Left ventricle myocardium inferior (tissue), 1 donor: Measurements from ENCODE around the gene ATP5F1C. TPM values are rescaled to one million over a fixed set of nuclear protein-coding genes. Genes with fewer than 3 reads are reported as not detected.

ENCODE experiments used
- DNase-seq: peaks from one replicate; pipeline ENCODE4 v3.0.0-alpha.2; 2020
- H3K27ac ChIP-seq: fragments of 200-600 bp; replicated peaks from 2 replicates; pipeline ENCODE4 v1.8.0; 2021
- H3K27me3 ChIP-seq: fragments of 200-600 bp; 2 replicates; pipeline ENCODE4 v1.8.0; 2021; ENCODE audit warnings: low read depth
- H3K36me3 ChIP-seq: fragments of 200-600 bp; 2 replicates; pipeline ENCODE4 v1.8.0; 2021
- H3K4me1 ChIP-seq: fragments of 200-600 bp; 2 replicates; pipeline ENCODE4 v1.8.0; 2021
- H3K4me3 ChIP-seq: fragments of 200-600 bp; 2 replicates; pipeline ENCODE4 v1.8.0; 2021; ENCODE audit warnings: mild to moderate bottlenecking, moderate library complexity
- H3K9me3 ChIP-seq: fragments of 200-600 bp; replicated peaks from 2 replicates; pipeline ENCODE4 v1.8.0; 2021
- intact Hi-C: fragments of 100-400 bp; cut with micrococcal nuclease; formaldehyde crosslinking; loops from one replicate; pipeline ENCODE4 v1.11.0; 2022
- total RNA-seq: library from RNA; stranded (reverse); fragmentation: NEBNext Ultra II Directional; extraction: Animal tissue kit (Norgen Biotek cat#: 25700); gene quantifications from one replicate; pipeline ENCODE4 v1.2.1, GENCODE V29; 2021
- TF ChIP-seq, protein P1 (sequence below): fragments of 200-600 bp; IDR thresholded peaks from 2 replicates; pipeline ENCODE4 v1.8.0; 2021; ENCODE audit warnings: antibody characterized with exemption, mild to moderate bottlenecking, borderline replicate concordance
- donor health status: DM: no; HTN: yes; CAD: no; lungs with severe emphysema.

Gene ATP5F1C
- total RNA-seq, 1 donor from 2014 or later, result 743 TPM

GRCh38 chr10:7795605-7796004 lies 7.6 kb downstream of the ATP5F1C start:
- peak overlapping the region; percentile 55 for H3K27ac ChIP-seq
- H3K27me3 ChIP-seq, result no peaks in the 10 kb centered on the region
- peak overlapping the region; percentile 9 for H3K4me3 ChIP-seq
- DNase-seq, result no peak
- peaks cover 79% of the 10 kb centered on the region for H3K4me1 ChIP-seq
- H3K9me3 ChIP-seq, result no peaks in the 10 kb centered on the region
- H3K36me3 ChIP-seq, result peaks cover 43% of the 10 kb centered on the region
- intact Hi-C loops, result no loop called here
- TF ChIP-seq, protein P1, sequence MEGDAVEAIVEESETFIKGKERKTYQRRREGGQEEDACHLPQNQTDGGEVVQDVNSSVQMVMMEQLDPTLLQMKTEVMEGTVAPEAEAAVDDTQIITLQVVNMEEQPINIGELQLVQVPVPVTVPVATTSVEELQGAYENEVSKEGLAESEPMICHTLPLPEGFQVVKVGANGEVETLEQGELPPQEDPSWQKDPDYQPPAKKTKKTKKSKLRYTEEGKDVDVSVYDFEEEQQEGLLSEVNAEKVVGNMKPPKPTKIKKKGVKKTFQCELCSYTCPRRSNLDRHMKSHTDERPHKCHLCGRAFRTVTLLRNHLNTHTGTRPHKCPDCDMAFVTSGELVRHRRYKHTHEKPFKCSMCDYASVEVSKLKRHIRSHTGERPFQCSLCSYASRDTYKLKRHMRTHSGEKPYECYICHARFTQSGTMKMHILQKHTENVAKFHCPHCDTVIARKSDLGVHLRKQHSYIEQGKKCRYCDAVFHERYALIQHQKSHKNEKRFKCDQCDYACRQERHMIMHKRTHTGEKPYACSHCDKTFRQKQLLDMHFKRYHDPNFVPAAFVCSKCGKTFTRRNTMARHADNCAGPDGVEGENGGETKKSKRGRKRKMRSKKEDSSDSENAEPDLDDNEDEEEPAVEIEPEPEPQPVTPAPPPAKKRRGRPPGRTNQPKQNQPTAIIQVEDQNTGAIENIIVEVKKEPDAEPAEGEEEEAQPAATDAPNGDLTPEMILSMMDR, result no peak

- Histone ChIP-seq H3K4me3 (no peak overlapping the region), H3K4me1 (peaks cover 74% of the 10 kb centered on the region), H3K27me3 (no peaks in the 10 kb centered on the region), H3K27ac (peak overlapping the region; percentile 72), H3K36me3 (peaks cover 63% of the 10 kb centered on the region), H3K9me3 (no peaks in the 10 kb centered on the region)
- TF ChIP-seq, protein P1, result no peak
- intact Hi-C loops, result no loop called here
- DNase-seq, result peak; percentile 29
Measured at GRCh38 chr10:7797582-7797981, 9.6 kb downstream of the ATP5F1C start.

GRCh38 chr10:7802606-7803005 lies 14.6 kb downstream of the ATP5F1C start:
- Histone ChIP-seq H3K27ac (no peak overlapping the region), H3K27me3 (no peaks in the 10 kb centered on the region), H3K9me3 (no peaks in the 10 kb centered on the region), H3K4me3 (no peak overlapping the region), H3K36me3 (peaks cover 100% of the 10 kb centered on the region), H3K4me1 (peaks cover 49% of the 10 kb centered on the region)
- no peak for DNase-seq
- intact Hi-C loops, result no loop called here
- TF ChIP-seq, protein P1, result no peak

DNA sequence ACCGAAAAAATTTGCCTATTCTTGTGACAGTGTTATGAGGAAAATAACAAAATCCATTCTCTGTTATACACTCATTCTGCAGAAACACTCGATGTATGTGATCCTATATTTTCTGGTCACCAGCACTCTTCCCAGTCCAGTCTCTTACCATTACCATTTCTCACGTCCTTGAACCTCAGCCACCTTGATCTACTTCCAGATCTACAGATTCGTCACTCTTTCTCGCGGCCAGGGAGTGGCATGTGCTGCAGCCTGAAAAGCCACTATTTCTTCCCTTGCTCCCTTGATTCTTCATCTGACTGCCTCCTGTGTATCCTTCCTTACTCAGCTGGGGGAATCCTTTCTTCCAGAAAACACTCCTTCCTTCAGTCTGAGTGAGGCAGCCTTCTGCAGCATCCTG lies 16.2 kb downstream of the ATP5F1C start:
- intact Hi-C loops, result no loop called here
- H3K4me3 ChIP-seq, result peak overlapping the region; percentile 0
- H3K36me3 ChIP-seq, result peaks cover 100% of the 10 kb centered on the region
- H3K9me3 ChIP-seq, result no peaks in the 10 kb centered on the region
- DNase-seq, result no peak
- H3K27me3 ChIP-seq, result no peaks in the 10 kb centered on the region
- H3K4me1 ChIP-seq, result peaks cover 40% of the 10 kb centered on the region
- TF ChIP-seq, protein P1, result no peak
- H3K27ac ChIP-seq, result no peak overlapping the region

DNA sequence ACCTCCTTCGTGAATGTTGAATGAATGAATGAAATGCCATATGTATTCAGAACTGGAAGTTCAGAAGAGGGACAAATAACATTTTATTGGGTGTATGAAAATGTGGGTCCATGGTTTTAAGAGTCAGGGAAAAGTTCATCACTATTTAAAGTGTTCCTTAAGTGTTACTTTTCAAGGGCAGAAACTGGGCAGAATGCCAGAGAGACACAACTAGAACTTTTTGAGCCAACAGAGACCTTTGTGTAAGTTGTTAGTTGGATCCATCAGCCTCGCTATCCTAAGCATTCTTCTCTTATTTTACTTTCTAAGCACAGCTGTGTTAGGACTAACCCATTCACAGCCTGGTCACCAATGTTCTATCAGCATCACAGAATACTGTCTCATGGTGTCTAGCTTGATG lies 16.8 kb downstream of the ATP5F1C start:
- no peak for DNase-seq
- peaks cover 40% of the 10 kb centered on the region for H3K4me1 ChIP-seq
- H3K4me3 ChIP-seq, result peak overlapping the region; percentile 0
- H3K27me3 ChIP-seq, result no peaks in the 10 kb centered on the region
- TF ChIP-seq, protein P1, result no peak
- peaks cover 95% of the 10 kb centered on the region for H3K36me3 ChIP-seq
- intact Hi-C loops, result no loop called here
- no peak overlapping the region for H3K27ac ChIP-seq
- no peaks in the 10 kb centered on the region for H3K9me3 ChIP-seq
